Fibroblast of lung (primary cell): ENCODE measurements around the gene UPB1.

ENCODE experiments used
- EZH2 ChIP-seq: IDR thresholded peaks from 2 replicates; pipeline ENCODE4 v1.5.1; 2012; ENCODE audit warnings: low read length, control low read depth, mild to moderate bottlenecking; ENCODE audit errors: missing control alignments
- TF ChIP-seq, protein P1 (sequence below), 2 donors: IDR thresholded peaks in 1 of 2; conservative IDR thresholded peaks in 1 of 2; 1 replicate in 1 of 2; 2 replicates in 1 of 2; pipeline ENCODE4 v1.5.1; 2011 to 2012; ENCODE audit warnings: low read length in 2 of 2, control low read depth in 1 of 2, inconsistent platforms in 1 of 2, low read depth in 1 of 2, mild to moderate bottlenecking in 1 of 2

GRCh38 chr22:24532075-24532474, 36.9 kb downstream of the UPB1 start:
- TF ChIP-seq, protein P1, sequence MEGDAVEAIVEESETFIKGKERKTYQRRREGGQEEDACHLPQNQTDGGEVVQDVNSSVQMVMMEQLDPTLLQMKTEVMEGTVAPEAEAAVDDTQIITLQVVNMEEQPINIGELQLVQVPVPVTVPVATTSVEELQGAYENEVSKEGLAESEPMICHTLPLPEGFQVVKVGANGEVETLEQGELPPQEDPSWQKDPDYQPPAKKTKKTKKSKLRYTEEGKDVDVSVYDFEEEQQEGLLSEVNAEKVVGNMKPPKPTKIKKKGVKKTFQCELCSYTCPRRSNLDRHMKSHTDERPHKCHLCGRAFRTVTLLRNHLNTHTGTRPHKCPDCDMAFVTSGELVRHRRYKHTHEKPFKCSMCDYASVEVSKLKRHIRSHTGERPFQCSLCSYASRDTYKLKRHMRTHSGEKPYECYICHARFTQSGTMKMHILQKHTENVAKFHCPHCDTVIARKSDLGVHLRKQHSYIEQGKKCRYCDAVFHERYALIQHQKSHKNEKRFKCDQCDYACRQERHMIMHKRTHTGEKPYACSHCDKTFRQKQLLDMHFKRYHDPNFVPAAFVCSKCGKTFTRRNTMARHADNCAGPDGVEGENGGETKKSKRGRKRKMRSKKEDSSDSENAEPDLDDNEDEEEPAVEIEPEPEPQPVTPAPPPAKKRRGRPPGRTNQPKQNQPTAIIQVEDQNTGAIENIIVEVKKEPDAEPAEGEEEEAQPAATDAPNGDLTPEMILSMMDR (conservative IDR thresholded peaks at IDR 0.05 in 1 of 2, IDR thresholded peaks at IDR 0.05 in 1 of 2; ENCODE audit: low read depth in 1 of 2, low read length in 2 of 2): no peak
- no peak for TF ChIP-seq EZH2
